ENCODE results near the gene GALP.
"Not testable (repeated sequence)": the region's sequence is repeated elsewhere in the genome, so short reads cannot be mapped to it uniquely, and the experiment has no call there.

GALP gene

GRCh38 chr19:56147307-56147706 is 28.5 kb upstream of the GALP start:
- TF ChIP-seq PATZ1 (CRISPR knock-in tag; IDR thresholded peaks at IDR 0.05; ENCODE audit: borderline replicate concordance) (no peak), TOX (CRISPR knock-in tag; IDR thresholded peaks at IDR 0.05; ENCODE audit: borderline replicate concordance) (no peak), ZC3H10 (CRISPR knock-in tag; IDR thresholded peaks at IDR 0.05) (no peak), ZNF70 (CRISPR knock-in tag; IDR thresholded peaks at IDR 0.05) (no peak), ISL1 (CRISPR knock-in tag; IDR thresholded peaks at IDR 0.05) (no peak), CSRNP3 (CRISPR knock-in tag; IDR thresholded peaks at IDR 0.05) (no peak), SNAI2 (CRISPR knock-in tag; IDR thresholded peaks at IDR 0.05) (no peak), TCF4 (CRISPR knock-in tag; IDR thresholded peaks at IDR 0.05; ENCODE audit: borderline replicate concordance) (no peak), BACH2 (CRISPR knock-in tag; IDR thresholded peaks at IDR 0.05; ENCODE audit: borderline replicate concordance) (no peak), GLIS3 (CRISPR knock-in tag; IDR thresholded peaks at IDR 0.05) (no peak), ZNF8 (CRISPR knock-in tag; IDR thresholded peaks at IDR 0.05) (no peak), ESRRG (CRISPR knock-in tag; IDR thresholded peaks at IDR 0.05) (no peak)
- TF ChIP-seq, protein P1, sequence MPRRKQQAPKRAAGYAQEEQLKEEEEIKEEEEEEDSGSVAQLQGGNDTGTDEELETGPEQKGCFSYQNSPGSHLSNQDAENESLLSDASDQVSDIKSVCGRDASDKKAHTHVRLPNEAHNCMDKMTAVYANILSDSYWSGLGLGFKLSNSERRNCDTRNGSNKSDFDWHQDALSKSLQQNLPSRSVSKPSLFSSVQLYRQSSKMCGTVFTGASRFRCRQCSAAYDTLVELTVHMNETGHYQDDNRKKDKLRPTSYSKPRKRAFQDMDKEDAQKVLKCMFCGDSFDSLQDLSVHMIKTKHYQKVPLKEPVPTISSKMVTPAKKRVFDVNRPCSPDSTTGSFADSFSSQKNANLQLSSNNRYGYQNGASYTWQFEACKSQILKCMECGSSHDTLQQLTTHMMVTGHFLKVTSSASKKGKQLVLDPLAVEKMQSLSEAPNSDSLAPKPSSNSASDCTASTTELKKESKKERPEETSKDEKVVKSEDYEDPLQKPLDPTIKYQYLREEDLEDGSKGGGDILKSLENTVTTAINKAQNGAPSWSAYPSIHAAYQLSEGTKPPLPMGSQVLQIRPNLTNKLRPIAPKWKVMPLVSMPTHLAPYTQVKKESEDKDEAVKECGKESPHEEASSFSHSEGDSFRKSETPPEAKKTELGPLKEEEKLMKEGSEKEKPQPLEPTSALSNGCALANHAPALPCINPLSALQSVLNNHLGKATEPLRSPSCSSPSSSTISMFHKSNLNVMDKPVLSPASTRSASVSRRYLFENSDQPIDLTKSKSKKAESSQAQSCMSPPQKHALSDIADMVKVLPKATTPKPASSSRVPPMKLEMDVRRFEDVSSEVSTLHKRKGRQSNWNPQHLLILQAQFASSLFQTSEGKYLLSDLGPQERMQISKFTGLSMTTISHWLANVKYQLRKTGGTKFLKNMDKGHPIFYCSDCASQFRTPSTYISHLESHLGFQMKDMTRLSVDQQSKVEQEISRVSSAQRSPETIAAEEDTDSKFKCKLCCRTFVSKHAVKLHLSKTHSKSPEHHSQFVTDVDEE (CRISPR knock-in tag; IDR thresholded peaks at IDR 0.05), result no peak
- TF ChIP-seq, protein P2, sequence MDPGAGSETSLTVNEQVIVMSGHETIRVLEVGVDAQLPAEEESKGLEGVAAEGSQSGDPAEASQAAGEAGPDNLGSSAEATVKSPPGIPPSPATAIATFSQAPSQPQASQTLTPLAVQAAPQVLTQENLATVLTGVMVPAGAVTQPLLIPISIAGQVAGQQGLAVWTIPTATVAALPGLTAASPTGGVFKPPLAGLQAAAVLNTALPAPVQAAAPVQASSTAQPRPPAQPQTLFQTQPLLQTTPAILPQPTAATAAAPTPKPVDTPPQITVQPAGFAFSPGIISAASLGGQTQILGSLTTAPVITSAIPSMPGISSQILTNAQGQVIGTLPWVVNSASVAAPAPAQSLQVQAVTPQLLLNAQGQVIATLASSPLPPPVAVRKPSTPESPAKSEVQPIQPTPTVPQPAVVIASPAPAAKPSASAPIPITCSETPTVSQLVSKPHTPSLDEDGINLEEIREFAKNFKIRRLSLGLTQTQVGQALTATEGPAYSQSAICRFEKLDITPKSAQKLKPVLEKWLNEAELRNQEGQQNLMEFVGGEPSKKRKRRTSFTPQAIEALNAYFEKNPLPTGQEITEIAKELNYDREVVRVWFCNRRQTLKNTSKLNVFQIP (CRISPR knock-in tag; IDR thresholded peaks at IDR 0.05; ENCODE audit: borderline replicate concordance, low read depth), result no peak
- TF ChIP-seq, protein P3, sequence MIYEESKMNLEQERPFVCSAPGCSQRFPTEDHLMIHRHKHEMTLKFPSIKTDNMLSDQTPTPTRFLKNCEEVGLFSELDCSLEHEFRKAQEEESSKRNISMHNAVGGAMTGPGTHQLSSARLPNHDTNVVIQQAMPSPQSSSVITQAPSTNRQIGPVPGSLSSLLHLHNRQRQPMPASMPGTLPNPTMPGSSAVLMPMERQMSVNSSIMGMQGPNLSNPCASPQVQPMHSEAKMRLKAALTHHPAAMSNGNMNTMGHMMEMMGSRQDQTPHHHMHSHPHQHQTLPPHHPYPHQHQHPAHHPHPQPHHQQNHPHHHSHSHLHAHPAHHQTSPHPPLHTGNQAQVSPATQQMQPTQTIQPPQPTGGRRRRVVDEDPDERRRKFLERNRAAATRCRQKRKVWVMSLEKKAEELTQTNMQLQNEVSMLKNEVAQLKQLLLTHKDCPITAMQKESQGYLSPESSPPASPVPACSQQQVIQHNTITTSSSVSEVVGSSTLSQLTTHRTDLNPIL (CRISPR knock-in tag; IDR thresholded peaks at IDR 0.05; ENCODE audit: low read depth), result no peak
- no peak for ATAC-seq

- TF ChIP-seq ZC3H10 (CRISPR knock-in tag; IDR thresholded peaks at IDR 0.05) (no peak), PATZ1 (CRISPR knock-in tag; IDR thresholded peaks at IDR 0.05; ENCODE audit: borderline replicate concordance) (no peak), ZNF8 (CRISPR knock-in tag; IDR thresholded peaks at IDR 0.05) (no peak), OSR1 (CRISPR knock-in tag; IDR thresholded peaks at IDR 0.05) (no peak), RARB (CRISPR knock-in tag; IDR thresholded peaks at IDR 0.05) (no peak), ZFP30 (CRISPR knock-in tag; IDR thresholded peaks at IDR 0.05) (no peak), GLIS3 (CRISPR knock-in tag; IDR thresholded peaks at IDR 0.05) (no peak)
- ATAC-seq, result no peak
Observed at GRCh38 chr19:56148096-56148495, 27.7 kb upstream of the GALP start.

DNA sequence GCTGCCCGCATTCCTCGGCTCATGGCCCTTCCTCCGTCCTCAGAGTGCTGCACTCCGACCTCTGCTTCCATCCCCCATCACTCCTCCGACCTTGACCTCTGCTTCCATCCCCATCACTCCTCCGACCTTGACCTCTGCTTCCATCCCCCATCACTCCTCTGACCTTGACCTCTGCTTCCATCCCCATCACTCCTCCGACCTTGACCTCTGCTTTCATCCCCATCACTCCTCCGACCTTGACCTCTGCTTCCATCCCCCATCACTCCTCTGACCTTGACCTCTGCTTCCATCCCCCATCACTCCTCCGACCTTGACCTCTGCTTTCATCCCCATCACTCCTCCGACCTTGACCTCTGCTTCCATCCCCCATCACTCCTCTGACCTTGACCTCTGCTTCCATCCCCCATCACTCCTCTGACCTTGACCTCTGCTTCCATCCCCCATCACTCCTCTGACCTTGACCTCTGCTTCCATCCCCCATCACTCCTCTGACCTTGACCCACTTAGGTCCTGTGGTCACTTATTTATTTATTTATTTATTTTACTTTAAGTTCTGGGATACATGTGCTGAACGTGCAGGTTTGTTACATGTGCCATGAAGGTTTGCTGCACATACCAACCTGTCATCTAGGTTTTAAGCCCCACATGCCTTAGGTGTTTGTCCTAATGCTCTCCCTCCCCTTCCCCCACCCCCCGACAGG is 26.7 kb upstream of the GALP start:
- ATAC-seq, result not testable (repeated sequence)
